Lung (tissue), 12 donors: ENCODE measurements around the gene ZNF408. TPM values are rescaled to one million over a fixed set of nuclear protein-coding genes. Genes with fewer than 3 reads are reported as not detected.

ENCODE experiments used
- ATAC-seq: fragments of 200-7000 bp; cut with Tn5 transposase; one replicate; pipeline ENCODE4 v1.9.1; 2020; ENCODE audit warnings: moderate number of reproducible peaks; ENCODE audit not compliant: insufficient read depth, low FRiP score
- DNase-seq, 3 donors: peaks; one replicate each; pipeline ENCODE4 v3.0.0-alpha.2; 2013 to 2017
- H3K27ac ChIP-seq, 2 donors: one replicate each; pipeline ENCODE4 v1.5.1; 2013; ENCODE audit warnings: mild to moderate bottlenecking in 2 of 2, moderate library complexity in 2 of 2, control low read depth in 1 of 2, inconsistent platforms in 1 of 2, low read depth in 1 of 2, low read length in 1 of 2
- H3K27me3 ChIP-seq, 3 donors: one replicate each; pipeline ENCODE4 v1.5.1; 2013; ENCODE audit warnings: low read length in 2 of 3; ENCODE audit not compliant: control insufficient read depth in 3 of 3, insufficient read depth in 3 of 3
- H3K36me3 ChIP-seq, 4 donors: one replicate each; pipeline ENCODE4 v1.5.1; 2013; ENCODE audit warnings: low read length in 4 of 4, mild to moderate bottlenecking in 1 of 4, moderate library complexity in 1 of 4; ENCODE audit not compliant: control insufficient read depth in 4 of 4, insufficient read depth in 4 of 4
- H3K4me1 ChIP-seq, 5 donors: one replicate each; pipeline ENCODE4 v1.5.1; 2013; ENCODE audit warnings: low read length in 5 of 5, mild to moderate bottlenecking in 2 of 5, moderate library complexity in 1 of 5; ENCODE audit not compliant: control insufficient read depth in 5 of 5, insufficient read depth in 5 of 5
- H3K4me3 ChIP-seq: one replicate; pipeline ENCODE4 v1.5.1; 2013; ENCODE audit warnings: mild to moderate bottlenecking, control low read depth, moderate library complexity
- H3K9ac ChIP-seq, 2 donors: one replicate each; pipeline ENCODE4 v1.5.1; 2013; ENCODE audit warnings: low read length in 2 of 2, control low read depth in 1 of 2; ENCODE audit not compliant: insufficient read depth in 1 of 2
- H3K9me3 ChIP-seq, 4 donors: one replicate each; pipeline ENCODE4 v1.5.1; 2013; ENCODE audit warnings: low read length in 3 of 4, mild to moderate bottlenecking in 1 of 4, moderate library complexity in 1 of 4; ENCODE audit not compliant: control insufficient read depth in 4 of 4, insufficient read depth in 3 of 4
- WGBS, 2 donors: extraction: QIAGEN DNeasy Blood & Tissue Kit; methylation state at CpG; one replicate each; pipeline ENCODE4 v1.1.7; 2013; 5-methylcytosine and 5-hydroxymethylcytosine counted together
- polyA plus RNA-seq, 2 donors: library from polyadenylated mRNA; stranded (reverse); fragments of 200-250 nt; gene quantifications; one replicate each; pipeline ENCODE4 v1.2.1, GENCODE V29; 2013
- total RNA-seq, 2 donors: library from RNA; depleted of rRNA in 1 of 2; stranded (reverse); fragments of >200 nt in 1 of 2; gene quantifications; one replicate each; pipeline ENCODE4 v1.2.1, GENCODE V29; 2014 to 2021
- TF ChIP-seq, protein P1 (sequence below): IDR thresholded peaks from 2 replicates; pipeline ENCODE4 v1.5.1; 2012; ENCODE audit warnings: mild to moderate bottlenecking; ENCODE audit errors: control extremely low read depth, extremely low read depth
- donor health status: control.
- donor health status: control.
- donor health status: Bipolar disorder and iron deficiency.
- donor health status: healthy.
- donor health status: DM: yes; HTN: yes; CAD: no.

ZNF408 gene
- total and polyA plus RNA-seq, 4 donors: 3.2 to 12.7 (median 6.9) TPM

GRCh38 chr11:46692450-46692849, 8.4 kb upstream of the ZNF408 start:
- Histone ChIP-seq H3K9me3 (no peaks in the 10 kb centered on the region), H3K4me3 (no peak overlapping the region), H3K27ac (no peak overlapping the region), H3K27me3 (no peaks in the 10 kb centered on the region), H3K4me1 (peaks cover 0 to 9% (median 3%) of the 10 kb centered on the region in 5 donors), H3K36me3 (peaks cover 0 to 52% (median 25%) of the 10 kb centered on the region in 4 donors), H3K9ac (no peak overlapping the region)
- TF ChIP-seq, protein P1, sequence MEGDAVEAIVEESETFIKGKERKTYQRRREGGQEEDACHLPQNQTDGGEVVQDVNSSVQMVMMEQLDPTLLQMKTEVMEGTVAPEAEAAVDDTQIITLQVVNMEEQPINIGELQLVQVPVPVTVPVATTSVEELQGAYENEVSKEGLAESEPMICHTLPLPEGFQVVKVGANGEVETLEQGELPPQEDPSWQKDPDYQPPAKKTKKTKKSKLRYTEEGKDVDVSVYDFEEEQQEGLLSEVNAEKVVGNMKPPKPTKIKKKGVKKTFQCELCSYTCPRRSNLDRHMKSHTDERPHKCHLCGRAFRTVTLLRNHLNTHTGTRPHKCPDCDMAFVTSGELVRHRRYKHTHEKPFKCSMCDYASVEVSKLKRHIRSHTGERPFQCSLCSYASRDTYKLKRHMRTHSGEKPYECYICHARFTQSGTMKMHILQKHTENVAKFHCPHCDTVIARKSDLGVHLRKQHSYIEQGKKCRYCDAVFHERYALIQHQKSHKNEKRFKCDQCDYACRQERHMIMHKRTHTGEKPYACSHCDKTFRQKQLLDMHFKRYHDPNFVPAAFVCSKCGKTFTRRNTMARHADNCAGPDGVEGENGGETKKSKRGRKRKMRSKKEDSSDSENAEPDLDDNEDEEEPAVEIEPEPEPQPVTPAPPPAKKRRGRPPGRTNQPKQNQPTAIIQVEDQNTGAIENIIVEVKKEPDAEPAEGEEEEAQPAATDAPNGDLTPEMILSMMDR: no peak
- no peak for ATAC-seq
- DNase-seq: no peak
- WGBS, 2 donors: 81 to 98% methylated on average over 4 of the region's 4 CpGs

DNA sequence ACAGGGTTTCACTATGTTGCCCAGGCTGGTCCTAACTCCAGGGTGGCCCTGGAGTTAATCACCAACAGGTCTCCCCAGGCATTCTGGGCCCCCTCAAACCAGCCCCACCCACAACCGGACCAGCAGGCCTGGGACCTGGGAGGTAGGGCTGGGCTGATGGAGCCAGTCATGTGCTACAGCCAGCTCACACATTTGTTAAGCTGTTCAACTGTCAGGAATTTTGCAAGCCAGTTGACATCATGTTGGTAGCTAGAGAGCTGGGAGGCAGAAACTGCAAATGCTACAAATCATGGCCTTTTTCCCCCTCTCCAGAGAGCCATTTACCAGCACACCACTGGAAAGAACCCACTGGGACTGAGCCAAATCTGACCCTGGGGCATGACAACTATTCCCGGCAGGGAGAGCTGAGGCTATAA, 7.2 kb upstream of the ZNF408 start:
- H3K36me3 ChIP-seq: peaks cover 0 to 42% (median 23%) of the 10 kb centered on the region in 4 donors
- H3K9ac ChIP-seq: no peak overlapping the region
- DNase-seq: no peak
- no peak overlapping the region for H3K4me3 ChIP-seq
- ATAC-seq: no peak
- no peaks in the 10 kb centered on the region for H3K27me3 ChIP-seq
- no peaks in the 10 kb centered on the region for H3K9me3 ChIP-seq
- TF ChIP-seq, protein P1: no peak
- 83 to 86% methylated on average over 2 of the region's 2 CpGs for WGBS, 2 donors
- H3K4me1 ChIP-seq: peaks cover 0 to 8% (median 0%) of the 10 kb centered on the region in 5 donors
- H3K27ac ChIP-seq: peak overlapping the region in 1 of 2 donors; percentile 61

DNA sequence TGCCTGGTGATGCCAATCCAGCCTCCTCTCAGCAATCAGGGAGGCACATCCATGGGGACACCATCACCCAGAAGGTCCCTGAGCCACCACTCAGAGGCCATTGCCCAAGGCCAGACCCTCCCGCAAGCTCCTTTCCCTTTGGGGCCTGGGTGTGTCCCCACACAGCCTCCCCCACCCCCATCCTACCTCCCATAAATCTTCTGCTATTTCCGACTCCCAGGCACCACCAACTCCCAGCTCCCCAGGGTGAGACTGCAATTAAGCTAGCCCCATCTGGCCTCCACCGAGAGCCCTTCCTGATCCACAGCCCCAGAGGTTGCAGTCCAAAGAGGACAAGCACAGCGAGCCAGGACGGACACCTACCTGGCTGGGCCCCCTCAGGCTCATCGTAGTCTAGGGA, 6.8 kb upstream of the ZNF408 start:
- Histone ChIP-seq H3K36me3 (peaks cover 0 to 41% (median 22%) of the 10 kb centered on the region in 4 donors), H3K4me1 (peaks cover 0 to 8% (median 3%) of the 10 kb centered on the region in 5 donors), H3K9me3 (no peaks in the 10 kb centered on the region), H3K9ac (no peak overlapping the region), H3K27me3 (no peaks in the 10 kb centered on the region), H3K4me3 (no peak overlapping the region), H3K27ac (peak overlapping the region; percentile 13 to 61)
- 93 to 94% methylated on average over 6 of the region's 6 CpGs for WGBS, 2 donors
- no peak for DNase-seq
- TF ChIP-seq, protein P1: no peak
- no peak for ATAC-seq

DNA sequence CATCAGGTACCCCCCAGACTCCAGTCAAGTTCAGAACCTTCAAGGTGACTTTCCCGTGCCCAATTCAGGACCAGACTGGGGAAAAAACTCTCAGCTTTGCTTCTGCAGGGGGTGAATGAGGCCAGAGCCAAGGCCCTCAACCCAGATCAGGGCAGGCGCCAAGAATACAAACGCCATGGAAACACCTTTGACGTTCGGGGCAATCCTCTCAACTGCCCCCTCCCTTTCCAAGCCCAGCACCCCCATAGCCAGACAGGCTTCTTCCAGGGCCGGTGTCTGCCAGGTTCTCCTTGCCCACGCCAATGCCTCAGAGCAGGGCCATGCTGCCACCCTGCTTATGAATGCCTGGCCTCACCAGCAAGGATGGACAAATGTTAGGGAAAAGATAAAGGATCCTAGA, 6.2 kb upstream of the ZNF408 start:
- Histone ChIP-seq H3K27ac (no peak overlapping the region), H3K9ac (no peak overlapping the region), H3K36me3 (peaks cover 0 to 41% (median 20%) of the 10 kb centered on the region in 4 donors), H3K27me3 (no peaks in the 10 kb centered on the region), H3K4me1 (peaks cover 0 to 12% (median 4%) of the 10 kb centered on the region in 5 donors), H3K9me3 (no peaks in the 10 kb centered on the region), H3K4me3 (no peak overlapping the region)
- TF ChIP-seq, protein P1: no peak
- ATAC-seq: no peak
- WGBS, 2 donors: 90 to 91% methylated on average over 7 of the region's 7 CpGs
- DNase-seq: no peak
